Posterior vena cava (tissue), 2 donors: ENCODE data around the gene TESPA1. TPM values are rescaled to one million over a fixed set of nuclear protein-coding genes. Genes with fewer than 3 reads are reported as not detected.
"Not testable (repeated sequence)": the region's sequence is repeated elsewhere in the genome, so short reads cannot be mapped to it uniquely, and the experiment has no call there.

Experiments used
- DNase-seq: peaks from one replicate; pipeline ENCODE4 v3.0.0-alpha.2; 2020; ENCODE audit warnings: low spot score
- intact Hi-C, 2 donors: fragments of 100-400 bp; cut with DNase I; formaldehyde crosslinking; loops; one replicate each; pipeline versions ENCODE4 v1.14.1 to v1.14.2; 2022 to 2023
- total RNA-seq, 2 donors: library from RNA; stranded (reverse); fragmentation: NEBNext Ultra II Directional; extraction: Animal tissue kit (Norgen Biotek cat#: 25700); gene quantifications; one replicate each; pipeline ENCODE4 v1.2.1, GENCODE V29; 2021
- donor health status: DM: yes; HTN: yes; CAD: no.
- donor health status: DM: yes; HTN: yes; CAD: no.

The TESPA1 gene
- total RNA-seq, 2 donors from 2014 or later, result 1.00 to 3.3 TPM

DNA sequence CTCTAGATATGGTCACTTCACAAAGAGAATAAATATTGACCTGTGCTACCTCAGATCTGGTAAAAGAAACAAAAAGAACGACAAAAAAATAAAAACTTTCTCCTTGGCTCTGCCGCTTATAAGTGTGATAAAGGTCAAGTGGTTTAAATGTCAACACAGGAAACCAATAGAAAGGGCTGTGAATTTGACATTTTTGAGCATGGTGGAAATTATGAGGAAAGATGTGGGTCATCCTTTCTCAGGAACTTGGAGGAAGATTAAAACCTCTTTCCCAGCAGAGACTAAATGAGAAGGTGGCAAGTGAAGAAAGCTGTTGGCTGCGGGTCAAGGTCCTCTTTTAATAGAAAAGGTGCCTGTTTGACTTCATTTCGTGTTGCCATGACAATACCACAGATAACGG, 28.2 kb downstream of the TESPA1 start:
- DNase-seq, result no peak
- intact Hi-C loops, result loop anchor here in 1 of 2 donors (10.0 kb wide), 1 partner anchor 362 kb away; no protein-coding TSS in a partner anchor

DNA sequence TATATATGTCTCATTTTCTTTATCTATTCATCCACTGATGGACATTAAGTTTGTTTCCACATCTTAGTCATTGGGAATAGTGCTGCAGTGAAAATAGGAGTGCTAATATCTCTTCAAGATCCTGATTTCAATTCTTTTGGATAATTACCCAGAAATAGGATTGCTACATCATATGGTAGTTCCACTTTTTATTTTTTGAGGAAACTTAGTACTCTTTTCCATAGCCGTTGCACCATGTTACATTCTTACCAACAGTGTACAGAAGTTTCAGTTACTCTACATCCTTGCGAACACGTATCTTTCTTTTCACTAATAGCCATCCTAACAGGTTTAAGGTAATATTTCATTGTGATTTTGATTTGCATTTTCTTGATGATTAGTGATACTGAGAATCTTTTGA, 29.8 kb downstream of the TESPA1 start:
- no peak for DNase-seq
- intact Hi-C loops, result loop anchor here in 1 of 2 donors (10.0 kb wide), 1 partner anchor 360 kb away; no protein-coding TSS in a partner anchor

DNA sequence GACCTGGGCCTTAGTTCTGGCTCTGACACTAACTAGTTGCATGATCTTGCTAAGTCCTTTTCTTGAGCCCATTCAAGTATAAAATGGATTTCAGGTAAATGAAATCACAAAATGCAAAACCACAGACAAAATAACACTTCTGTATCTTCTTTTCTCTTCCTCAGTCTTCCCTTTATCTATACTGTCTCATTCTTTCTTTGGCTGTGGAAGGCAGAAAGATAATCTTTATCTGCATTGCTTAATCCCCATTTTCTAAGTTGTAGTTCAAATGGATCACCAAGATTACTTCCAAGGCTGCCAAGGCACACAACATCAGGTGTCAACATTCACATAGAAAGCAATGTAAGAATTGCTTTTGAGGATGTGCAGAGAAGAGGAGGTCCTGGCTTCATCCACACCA, 30.3 kb downstream of the TESPA1 start:
- no peak for DNase-seq
- intact Hi-C loops, result loop anchor here in 1 of 2 donors (10.0 kb wide), 1 partner anchor 359 kb away; no protein-coding TSS in a partner anchor

DNA sequence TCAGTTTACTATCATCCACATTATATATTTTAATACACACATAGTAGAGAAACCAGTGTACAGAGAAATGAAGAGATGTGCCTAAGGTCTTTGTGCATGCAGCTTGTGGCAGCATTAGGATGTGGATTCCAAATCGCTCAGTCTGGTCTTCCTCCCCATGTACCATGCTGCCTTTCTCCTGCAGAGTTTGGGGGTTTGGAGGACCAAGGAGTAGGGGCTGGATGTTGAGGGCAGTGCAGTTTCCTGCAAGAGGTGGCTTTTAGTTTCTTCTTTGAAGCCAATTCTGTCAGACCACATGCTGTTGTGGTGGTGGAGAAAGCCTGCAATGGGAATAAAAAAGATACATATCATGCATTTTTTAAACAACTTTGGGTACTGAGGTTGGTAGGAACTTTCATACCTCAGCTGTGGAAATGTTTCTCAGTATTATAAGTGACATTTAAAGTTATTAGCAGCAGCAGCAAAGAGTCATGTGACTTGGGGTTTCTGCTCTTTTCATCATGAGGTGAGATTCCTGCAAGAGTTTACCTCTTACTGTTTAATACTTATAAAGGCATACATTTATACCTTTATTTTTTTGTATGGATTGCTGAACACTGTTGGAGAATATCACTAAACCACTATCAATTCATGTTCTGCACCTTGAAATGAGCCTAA, 34.4 kb downstream of the TESPA1 start:
- DNase-seq, result no peak
- intact Hi-C loops, result loop anchor here in 1 of 2 donors (10.0 kb wide), 1 partner anchor 355 kb away; no protein-coding TSS in a partner anchor

DNA sequence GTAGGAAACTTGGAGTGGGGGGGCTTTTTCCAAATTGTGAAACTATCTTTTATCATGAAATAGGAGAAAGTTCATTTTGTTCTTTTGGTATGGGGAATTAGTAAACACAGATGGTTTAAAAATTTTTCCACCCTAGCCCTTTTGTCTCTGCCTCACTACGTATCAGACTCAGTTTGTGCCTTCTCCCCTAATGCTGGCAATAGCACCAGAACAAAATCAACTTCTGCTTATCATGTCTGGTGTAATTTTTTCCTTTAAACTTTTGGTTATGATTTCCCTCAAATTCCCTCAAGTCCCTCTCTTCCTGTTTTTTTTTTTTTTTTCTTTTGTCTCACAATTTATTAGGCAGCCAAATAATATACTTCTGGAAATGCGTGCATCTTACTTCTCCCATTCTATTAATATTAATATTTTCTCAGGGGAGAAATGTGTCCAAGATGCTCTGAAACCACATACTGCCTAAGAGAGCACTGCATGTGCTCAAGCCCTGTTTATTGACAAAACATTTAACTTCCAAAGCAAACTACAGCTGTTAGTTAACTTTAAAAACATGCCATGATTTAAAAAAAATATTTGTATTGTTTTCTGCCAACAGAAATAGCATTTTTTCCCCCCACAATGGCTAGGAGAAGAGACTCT, 35.4 kb downstream of the TESPA1 start:
- DNase-seq, result no peak
- intact Hi-C loops, result no loop called here

DNA sequence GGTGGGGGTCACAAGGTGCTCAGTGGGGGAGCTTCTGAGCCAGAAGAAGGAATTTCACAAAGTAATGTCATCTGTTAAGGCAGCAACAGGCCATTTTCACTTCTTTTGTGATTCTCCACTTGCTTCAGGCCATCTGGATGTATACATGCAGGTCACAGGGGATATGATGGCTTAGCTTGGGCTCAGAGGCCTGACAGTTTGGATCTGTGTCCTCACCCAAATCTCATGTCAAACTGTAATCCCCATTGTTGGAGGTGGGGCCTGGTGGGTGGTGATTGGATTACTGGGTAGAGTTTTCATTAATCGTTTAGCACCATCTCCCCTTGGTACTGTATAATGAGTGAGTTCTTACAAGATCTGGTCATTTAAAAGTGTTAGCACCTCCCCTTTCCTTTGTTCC, 36.4 kb downstream of the TESPA1 start:
- intact Hi-C loops, result no loop called here
- no peak for DNase-seq

DNA sequence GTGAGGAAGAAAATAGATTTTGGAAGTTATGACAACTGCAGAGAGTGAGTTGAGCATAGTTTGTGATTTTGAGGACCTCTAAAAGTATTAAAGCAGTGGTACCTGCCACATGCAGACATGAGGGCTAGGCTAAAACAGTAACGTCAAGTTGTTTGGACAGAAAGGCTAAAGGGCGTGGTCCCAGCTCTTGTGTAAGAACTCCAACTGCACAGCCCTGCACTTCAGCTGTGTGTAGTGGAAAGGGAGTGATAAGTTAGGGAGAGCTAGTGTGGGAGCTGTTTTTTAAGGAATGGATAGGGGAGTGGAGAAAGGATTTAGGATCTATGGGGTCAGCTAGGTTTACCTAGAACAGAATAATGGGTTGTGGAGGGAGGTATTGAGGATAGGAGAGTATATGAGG, 39.5 kb downstream of the TESPA1 start:
- intact Hi-C loops, result no loop called here
- DNase-seq, result no peak

DNA sequence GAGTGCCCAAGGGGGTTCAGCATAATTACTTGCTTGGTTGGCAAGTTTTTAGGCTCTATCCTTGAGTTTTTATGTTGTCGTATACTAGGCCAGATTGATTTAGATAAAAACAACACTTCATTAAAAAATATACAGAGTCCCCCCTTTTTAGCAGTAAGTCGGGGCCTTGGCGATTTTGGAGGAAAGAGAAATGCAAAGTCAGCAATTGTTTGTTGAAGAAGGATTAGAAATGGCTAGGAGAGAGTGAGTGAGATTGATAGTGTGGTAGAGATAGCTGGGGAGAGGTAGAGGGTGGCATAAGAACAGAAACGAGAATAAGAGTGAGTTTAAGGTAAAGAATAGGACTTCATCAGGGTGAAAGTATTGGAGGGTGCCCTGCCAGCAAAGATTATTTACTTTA, 41.3 kb downstream of the TESPA1 start:
- DNase-seq, intact Hi-C loops: not testable (repeated sequence)

DNA sequence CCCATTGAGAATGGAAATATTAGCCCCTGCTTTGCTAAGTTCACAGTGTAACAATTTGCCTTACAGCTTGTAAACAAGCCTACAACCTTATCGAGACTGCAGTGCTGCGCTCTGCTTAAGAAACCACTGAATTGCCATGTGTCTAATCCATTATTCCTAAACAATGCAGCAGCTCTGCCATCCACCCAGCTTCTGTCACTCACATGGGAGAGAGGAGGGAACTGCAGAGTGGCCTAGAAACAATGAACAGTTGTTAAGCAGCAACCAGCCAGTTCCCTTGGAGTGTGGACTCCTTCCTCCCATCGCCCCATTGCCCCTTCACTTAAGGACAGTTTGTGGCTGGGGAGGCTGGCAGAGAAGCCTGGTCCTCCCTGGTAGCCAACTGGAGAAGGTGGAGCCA, 42.9 kb downstream of the TESPA1 start:
- intact Hi-C loops, result no loop called here
- DNase-seq, result no peak

DNA sequence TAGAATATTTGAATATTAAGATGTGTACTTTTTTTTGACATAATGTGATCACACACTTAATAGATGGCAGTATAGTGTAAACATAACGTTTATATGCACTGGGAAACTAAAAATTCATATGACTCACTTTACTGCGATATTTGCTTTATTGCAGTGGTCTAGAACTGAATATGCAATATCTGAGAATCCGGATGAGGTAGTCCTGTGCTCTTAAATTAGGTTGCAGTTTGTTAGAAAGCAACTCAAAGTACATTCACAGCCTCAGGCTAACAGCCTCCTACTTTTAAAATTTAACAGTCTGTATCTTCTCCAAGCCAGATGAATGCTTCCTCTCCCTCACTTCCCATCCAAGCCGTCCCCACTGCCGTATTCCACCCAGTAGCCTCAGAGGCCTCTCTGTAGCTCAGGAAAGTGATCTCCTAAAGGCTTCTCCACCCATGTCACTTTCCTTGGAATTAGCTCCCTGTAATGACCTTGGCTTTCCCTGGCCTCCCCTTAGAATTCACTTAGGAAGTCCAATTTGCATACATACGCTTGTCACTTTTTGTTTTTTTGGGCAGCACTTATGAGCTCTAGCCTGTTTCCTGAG, 43.7 kb downstream of the TESPA1 start:
- DNase-seq, result no peak
- intact Hi-C loops, result no loop called here

DNA sequence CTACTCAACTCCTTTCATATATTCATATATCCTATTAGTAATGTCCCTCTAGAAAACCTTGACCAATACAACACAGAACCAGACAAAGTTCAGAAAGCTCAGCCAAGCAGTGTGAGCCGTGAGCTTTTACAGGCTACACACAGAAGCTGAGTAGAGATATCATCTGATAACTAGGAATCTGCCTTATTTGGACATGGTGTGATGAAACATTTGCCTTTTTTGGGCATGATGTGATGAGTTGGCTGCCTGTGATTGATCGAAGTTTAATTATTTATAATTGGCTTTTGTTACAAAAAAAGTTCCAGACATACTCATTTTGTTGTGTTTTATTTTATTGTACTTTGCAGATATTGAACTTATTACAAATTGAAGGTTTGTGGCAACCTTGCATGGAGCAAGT, 46.6 kb downstream of the TESPA1 start:
- DNase-seq, result no peak
- intact Hi-C loops, result no loop called here

DNA sequence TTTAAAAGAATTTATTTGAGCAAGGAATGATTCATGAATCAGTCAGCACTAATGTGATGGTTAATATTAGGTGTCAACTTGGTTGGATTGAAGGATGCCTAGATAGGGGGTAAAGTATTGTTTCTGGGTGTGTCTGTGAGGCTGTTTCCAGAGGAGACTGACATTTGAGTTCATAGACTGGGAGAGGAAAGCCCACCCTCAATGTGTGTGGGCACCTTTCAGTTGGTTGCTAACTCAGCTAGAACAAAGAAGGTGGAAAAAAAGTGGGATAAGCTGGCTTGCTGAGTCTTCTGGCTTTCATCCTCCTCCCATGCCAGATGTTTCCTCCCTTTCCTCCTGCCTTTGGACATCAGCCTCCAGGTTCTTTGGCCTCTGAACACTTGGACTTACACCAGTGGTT, 47.2 kb downstream of the TESPA1 start:
- intact Hi-C loops, result no loop called here

DNA sequence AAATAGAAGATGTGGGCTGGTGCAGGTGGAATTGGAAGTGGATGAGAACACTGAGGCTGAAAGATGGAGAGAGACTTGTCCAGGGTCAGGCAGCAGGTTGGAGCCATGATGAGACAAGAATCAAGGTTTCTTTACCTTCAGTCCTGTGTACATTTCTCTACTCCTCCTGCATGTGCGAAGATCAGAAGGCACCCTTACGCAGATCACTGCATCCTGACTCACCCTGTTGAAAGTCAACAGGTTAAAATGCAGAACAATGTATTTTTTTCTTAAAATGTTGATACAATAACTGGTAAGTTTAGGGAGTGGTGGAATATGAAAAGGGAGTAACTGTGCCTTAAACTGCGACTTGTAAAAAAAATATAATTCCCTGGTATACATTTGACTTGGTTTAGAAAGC, 47.8 kb downstream of the TESPA1 start:
- no peak for DNase-seq
- intact Hi-C loops, result no loop called here

More for the DNA sequence above, 47.2 kb downstream of the TESPA1 start:
- no peak for DNase-seq

DNA sequence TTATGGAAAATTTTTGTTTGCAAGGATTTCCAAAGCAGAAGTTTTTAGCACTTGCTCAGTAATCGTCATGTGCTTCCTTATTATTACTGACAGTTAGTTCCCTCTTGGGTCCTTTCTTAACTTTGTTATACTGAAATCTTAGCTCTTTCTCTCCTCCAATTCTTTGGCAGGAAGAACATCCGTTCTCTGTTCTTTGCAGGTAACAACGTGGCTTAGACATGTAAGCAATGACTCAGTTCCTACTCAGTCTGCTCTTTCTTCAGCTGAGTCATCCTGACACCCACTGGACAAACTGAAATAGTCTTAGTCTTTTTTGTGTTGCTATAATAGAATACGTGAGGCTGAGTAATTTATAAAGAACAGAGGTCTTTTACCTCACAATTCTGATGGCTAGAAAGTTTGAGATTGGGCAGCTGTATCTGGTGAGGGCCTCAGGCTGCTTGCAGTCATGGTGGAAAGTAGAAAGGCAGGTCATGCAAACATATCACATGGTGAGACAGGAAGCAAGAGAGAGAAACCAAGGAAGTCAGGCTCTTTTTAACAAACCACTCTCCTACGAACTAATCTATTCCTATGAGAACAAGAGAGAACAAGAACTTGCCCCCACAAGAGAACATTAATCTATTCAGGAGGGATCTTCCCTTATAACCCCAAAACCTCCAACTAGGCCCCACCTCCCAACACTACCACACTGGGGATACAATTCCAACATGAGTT, 49.2 kb downstream of the TESPA1 start:
- intact Hi-C loops, result no loop called here
- DNase-seq, result no peak

DNA sequence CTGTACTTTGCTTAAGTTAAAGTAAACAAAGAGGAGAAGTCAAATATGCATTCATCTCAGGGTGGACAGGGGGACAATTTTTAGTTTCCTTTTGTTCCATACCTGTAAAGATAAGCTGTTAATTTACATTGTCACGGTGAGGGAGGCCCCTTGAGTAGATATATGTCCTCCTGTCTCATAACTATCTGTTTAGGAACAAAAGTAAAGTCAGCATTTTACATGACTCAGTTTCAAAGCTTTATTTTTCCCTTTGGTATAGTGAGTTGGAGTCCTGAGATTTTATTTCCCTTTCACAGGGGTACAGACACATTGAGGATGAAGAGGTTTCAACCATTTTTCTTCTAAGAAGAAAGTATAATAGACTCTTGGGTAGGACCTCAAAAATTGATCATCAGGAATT, 50.1 kb downstream of the TESPA1 start:
- DNase-seq, result no peak
- intact Hi-C loops, result no loop called here

DNA sequence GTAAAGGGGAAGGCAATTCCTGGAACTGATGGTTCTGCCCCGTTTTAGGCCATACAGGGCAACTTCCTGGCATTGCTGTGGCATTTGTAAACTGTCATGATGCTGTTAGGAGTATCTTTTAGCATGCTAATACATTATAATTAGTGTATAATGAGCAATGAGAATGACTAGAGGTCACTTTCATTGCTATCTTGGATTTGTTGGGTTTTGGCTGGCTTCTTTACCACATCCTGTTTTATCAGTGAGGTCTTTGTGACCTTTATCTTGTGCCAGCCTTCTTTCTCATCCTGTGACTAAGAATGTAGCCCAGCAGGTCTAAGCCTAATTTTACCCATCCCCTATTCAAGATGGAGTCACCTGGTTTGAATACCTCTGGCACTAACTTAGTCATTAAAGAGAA, 51.2 kb downstream of the TESPA1 start:
- no peak for DNase-seq
- intact Hi-C loops, result no loop called here

DNA sequence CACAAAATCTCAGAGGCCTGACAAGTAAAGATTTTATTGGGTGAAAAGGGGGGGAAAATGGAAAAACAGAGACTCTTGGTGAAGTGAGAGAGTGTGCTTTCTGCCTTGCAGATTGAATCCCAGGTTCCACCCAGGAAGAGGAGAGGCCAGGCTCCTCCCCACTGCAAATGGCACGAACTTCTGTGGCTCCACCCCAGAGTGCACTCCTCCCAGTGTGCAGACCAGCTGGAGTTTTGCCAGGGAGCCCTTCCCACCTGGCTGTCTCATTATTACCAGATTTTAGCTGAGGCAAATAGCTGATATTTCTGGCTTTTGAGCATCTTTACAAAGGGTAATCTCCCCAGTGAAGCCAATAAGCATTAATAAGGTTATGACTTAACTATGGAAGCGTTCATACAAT, 51.9 kb downstream of the TESPA1 start:
- intact Hi-C loops, result no loop called here

DNA sequence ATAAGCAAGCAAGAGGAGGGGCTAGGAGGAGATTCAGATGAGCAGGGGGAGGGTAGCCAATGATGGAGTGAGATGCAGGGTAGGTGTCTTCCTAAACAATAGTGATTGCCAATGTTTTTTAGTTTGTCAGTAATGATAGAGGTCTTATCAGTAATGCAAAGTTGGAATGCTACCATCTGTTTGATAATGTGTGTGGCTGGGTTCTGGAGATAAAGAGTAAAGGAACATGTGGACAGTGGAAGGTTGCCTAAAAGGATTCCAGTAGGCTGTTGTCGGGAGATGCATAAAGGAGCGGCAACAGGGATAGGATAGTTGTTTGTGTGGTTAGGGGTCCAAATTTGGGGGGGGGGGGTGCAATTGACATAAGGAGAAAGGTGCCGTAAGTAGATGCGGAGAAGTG, 52.5 kb downstream of the TESPA1 start:
- intact Hi-C loops, result no loop called here
- DNase-seq, result no peak

More for the DNA sequence above, 51.9 kb downstream of the TESPA1 start:
- no peak for DNase-seq

DNA sequence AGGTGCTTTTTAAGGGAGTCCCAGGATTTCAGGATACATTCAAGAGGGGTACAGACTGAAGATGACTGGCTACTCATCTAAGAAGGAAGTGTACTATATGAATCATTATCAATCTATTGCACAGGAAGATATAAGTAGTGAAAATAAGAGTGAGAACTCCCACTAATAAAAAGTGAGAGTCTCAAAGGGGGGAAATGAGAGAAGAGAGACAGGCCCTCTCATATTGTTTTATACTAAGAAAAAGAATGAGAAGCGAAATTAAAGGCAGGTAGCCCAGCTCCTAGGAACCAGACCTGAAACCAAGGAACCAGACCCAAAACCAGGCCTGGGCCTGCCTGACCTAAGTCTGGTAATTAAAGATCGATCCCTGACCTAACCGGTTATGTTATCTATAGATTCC, 54.6 kb downstream of the TESPA1 start:
- intact Hi-C loops, result no loop called here
- DNase-seq, result no peak

DNA sequence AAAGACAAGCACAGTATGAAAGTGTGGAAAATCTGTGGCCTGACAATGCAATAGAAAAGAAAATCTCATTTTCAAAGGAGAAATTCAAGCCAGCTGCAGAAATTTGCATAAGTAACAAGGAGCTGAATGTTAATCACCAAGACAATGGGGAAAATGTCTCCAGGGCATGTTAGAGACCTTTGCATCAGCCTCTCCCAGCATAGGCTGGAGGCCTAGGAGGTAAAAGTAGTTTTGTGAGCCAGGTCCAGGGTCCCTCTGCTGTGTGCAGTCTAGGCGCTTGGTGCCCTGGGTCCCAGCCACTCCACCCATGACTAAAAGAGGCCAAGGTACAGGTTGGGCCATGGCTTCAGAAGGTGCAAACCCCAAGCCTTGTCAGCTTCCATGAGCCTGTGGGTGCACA, 58.3 kb downstream of the TESPA1 start:
- DNase-seq, result no peak
- intact Hi-C loops, result no loop called here
